HG02571 (cell line): Measurements from ENCODE around the gene KIF26A.

Experiments used
- ATAC-seq: cut with Tn5 transposase; IDR thresholded peaks from one replicate; pipeline ENCODE4 v1.9.1; 2021; ENCODE audit warnings: mild to moderate bottlenecking, moderate library complexity; ENCODE audit not compliant: unreplicated experiment

KIF26A gene

GRCh38 chr14:104155513-104155912, 17.1 kb downstream of the KIF26A start:
- ATAC-seq = no peak

GRCh38 chr14:104156142-104156541, 17.8 kb downstream of the KIF26A start:
- no peak for ATAC-seq

GRCh38 chr14:104157016-104157928, 18.9 kb downstream of the KIF26A start:
- no peak for ATAC-seq

- no peak for ATAC-seq
Observed at GRCh38 chr14:104158827-104159798, 20.7 kb downstream of the KIF26A start.

GRCh38 chr14:104159990-104160389, 21.6 kb downstream of the KIF26A start:
- ATAC-seq = no peak

GRCh38 chr14:104161602-104162367, 23.4 kb downstream of the KIF26A start:
- no peak for ATAC-seq

GRCh38 chr14:104162495-104162894, 24.1 kb downstream of the KIF26A start:
- no peak for ATAC-seq

- no peak for ATAC-seq
Observed at GRCh38 chr14:104163541-104163940, 25.2 kb downstream of the KIF26A start.

GRCh38 chr14:104164041-104164440, 25.7 kb downstream of the KIF26A start:
- no peak for ATAC-seq

GRCh38 chr14:104164512-104164911, 26.1 kb downstream of the KIF26A start:
- no peak for ATAC-seq

GRCh38 chr14:104166698-104167097, 28.3 kb downstream of the KIF26A start:
- no peak for ATAC-seq

- ATAC-seq = no peak
Observed at GRCh38 chr14:104168603-104169002, 30.2 kb downstream of the KIF26A start.

- ATAC-seq = no peak
Observed at GRCh38 chr14:104169005-104169698, 30.8 kb downstream of the KIF26A start.

GRCh38 chr14:104169699-104170479, 31.5 kb downstream of the KIF26A start:
- no peak for ATAC-seq

- no peak for ATAC-seq
Observed at GRCh38 chr14:104171029-104171697, 32.8 kb downstream of the KIF26A start.

- ATAC-seq = no peak
Observed at GRCh38 chr14:104171895-104172294, 33.5 kb downstream of the KIF26A start.

- no peak for ATAC-seq
Observed at GRCh38 chr14:104172349-104172748, 34.0 kb downstream of the KIF26A start.

GRCh38 chr14:104172880-104173279, 34.5 kb downstream of the KIF26A start:
- ATAC-seq = no peak

GRCh38 chr14:104174051-104174450, 35.7 kb downstream of the KIF26A start:
- ATAC-seq = no peak
